ENCODE measurements around the gene FLNC.
A peak's percentile ranks its signal among the peaks of the same experiment; 100 is the strongest.

FLNC gene

DNA sequence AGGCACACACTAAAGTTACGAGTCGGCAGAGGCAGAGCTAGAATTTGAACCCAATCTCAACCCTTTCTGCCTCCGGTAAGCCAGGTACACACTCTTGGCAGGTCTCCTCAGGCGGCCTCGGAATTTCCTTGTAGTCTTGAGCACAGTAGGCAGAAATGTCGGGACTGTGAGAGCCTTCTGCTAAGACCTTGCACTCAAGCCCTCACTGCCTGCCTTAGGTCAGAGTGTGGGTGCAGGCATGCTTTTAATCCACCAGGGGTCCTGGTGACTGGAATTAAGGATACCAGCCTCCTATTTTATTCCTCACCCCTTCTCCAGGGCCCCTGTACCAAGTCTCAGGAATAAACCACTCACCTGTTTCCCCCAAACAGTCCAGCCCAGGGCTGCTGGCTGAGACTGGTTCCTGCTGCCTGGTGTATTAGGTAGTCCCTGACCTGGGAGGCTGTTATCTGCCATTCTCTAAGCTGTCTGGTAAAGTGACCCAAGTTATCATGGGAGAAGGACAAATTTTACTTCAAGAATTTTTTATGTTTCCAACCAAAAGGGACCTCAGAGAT, 33.3 kb downstream of the FLNC start:
- peak; percentile 38 for DNase-seq

DNA sequence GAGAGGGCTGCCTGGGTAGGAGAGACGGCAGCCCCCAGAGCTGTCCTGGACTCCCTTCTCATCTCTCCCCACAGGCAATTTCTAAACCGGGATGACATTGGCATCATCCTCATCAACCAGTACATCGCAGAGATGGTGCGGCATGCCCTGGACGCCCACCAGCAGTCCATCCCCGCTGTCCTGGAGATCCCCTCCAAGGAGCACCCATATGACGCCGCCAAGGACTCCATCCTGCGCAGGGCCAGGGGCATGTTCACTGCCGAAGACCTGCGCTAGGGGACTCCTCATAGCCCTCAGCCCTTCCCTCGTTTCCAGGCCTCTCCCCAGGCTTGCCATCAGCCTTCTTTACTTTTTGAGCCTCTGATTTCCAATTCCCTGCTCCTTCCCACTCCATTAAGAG, 35.1 kb downstream of the FLNC start:
- no peak for DNase-seq

DNA sequence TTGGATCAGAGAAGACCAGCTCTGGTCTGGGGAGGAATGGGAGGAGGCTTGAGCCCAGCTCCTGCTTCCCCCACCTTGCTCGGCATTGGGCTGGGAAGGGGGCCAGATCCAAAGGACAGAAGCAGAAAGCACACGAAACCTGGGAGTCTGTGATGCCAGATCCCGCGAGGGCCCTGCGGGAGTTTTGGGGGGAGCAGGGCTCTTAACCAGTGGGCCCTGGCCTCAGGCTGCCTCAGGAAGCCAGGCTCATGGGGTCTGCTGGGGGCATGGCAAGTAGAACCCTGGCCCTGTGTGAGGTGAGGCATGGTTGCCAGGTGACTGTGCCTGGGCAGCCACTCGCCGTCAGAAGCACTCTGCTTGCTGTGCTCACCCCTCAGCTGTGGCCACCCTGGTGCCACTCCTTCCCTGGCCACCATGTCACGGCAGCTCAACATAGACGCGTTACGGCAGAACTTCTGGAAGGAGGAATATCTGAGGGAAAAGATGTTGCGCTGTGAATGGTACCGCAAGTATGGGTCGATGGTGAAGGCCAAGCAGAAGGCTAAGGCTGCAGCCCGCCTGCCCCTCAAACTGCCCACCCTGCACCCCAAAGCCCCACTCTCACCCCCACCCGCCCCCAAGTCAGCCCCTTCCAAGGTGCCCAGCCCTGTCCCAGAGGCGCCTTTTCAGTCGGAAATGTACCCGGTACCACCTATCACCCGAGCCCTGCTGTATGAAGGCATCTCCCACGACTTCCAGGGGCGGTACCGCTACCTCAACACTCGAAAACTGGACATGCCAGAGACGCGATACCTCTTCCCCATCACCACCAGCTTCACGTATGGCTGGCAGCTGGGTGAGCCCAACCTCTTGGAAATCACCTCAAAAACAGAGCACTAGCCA, 36.0 kb downstream of the FLNC start:
- DNase-seq = no peak

DNA sequence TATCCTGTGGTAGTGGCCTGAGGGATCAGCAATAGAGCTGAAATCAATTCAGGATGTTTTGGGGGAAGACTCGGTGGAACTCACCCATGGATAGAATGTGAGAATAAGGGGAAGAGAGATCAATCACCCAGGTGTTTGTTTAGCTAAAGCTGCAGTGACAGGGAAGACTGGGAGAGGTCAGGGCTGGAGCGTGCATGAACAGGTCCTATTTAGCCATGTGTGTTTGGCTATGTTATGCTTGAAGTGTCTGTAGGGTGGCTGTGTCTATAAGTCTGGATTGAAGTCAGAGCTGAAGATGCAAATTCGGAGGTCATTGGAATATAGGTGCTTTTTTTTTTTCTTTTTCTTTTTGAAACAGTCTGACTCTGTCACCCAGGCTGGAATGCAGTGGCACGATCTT, 37.0 kb downstream of the FLNC start:
- no peak for DNase-seq

DNA sequence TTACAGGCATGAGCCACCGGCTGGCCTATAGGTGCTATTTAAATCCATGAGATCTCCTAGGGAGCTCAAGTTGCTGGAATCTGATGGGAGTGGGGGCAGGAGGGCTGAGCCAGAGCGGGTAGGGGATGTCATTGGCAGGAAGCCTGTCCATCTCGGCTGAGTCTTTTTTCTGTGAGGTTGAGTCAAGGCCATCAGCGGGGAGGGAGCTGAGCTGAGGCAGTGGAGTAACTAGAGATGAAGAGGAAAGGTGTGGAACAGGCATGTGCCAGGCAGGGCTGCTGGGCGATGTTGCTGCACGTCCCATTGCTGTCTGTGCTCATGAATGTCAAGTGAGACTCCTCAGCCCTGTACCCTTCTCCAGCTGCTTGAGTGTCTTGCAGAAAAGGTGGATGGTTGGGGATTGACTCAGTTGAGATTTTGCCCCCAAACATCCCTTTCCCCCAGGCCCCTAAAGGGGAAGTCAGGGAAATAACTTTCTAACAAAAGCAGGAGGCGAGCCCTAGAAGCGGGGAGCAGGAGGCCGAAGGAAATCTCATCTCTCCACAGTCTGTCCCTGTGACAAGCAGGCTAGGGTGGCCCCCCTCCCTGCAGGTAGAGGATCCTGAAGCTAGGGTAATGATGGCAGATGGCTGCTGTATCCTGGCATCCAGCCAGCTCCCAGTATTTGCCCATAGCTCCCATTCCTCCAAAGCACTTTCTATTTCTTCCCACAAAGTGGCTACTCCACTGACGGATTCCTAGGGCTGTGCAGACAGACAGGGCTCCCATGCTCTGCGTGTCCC, 37.8 kb downstream of the FLNC start:
- no peak for DNase-seq

DNA sequence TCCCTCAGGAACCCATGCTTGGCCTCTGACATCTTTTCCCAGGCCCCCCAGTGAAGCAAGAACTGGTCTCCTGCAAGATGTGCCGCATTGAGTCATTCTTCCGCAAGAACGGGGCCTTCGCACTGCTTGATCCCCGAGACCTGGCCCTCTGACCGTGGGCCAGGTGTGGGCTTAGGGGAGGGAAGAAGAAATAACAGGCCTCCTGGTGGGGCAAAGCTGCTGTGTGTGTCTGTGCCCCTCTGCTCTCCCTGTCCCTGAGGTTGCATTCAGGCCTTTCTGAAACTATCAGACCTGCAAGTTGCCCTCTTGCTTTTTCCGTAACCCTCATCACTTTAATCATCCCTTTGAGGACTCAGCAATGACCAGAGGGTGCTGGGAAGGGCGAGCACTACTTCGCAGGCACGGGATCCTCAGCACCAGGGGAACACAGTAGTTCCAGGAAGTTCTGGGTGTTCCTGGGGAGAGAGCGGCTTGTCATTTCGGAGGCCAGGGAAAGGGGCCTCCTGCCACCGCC, 38.5 kb downstream of the FLNC start:
- DNase-seq = no peak

DNA sequence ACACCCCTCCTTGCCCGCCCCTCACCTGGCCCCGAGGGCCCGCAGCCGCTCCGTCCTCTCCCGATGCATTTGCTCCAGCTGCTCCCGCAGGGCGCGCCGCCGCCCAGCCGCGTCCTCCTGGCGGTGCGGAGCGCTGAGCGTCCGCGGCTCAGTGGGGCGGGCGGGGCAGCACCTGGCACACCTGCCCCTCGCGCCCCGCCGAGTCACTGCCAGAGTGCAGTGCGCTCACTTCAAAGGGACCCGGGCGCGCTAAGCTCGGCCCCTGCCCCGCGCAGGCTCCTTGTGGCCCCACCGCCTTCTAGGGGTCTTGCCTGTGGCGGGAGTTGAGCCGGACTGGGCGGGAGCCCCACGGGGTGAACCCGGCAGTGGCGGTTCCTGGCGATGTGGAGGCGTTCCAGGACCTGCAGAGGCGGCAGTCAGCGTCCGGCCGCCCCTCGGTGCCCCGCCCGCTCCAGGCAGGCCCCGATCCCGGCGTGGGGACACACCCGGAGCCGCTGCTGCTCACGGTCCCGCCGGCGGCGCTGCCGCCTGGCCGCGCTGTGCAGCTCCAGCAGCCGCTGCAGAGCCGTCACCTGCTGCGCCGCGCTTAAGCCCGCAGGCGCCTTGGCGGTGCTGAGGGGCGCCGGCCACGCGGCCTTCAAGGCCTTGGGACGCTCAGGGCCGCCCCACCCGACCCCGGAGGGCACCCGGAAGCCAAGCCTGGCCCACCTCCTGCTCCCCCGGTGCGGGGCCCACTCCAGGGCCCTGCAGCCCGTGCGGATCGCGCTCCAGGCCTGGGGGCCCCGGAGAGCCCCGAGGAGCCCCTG, 39.1 kb downstream of the FLNC start:
- DNase-seq = peak; percentile 46

DNA sequence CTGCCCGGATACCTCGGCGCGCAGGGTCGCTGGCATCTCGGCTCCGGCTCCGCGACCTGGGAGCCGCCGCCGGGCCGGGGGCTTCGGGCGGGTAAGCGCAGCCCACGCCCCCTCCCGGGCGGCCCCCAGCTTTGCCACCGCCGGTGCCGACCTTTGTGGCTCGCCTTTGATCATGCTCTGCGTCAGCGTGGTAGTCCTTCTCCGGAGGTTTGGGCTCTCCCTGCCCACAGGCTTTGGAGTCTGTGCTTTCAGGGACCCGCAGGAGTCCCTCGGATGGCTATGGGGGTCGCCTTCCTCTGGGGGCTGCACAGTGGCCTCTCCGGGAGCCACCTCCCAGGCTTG, 39.7 kb downstream of the FLNC start:
- DNase-seq = peak; percentile 15

DNA sequence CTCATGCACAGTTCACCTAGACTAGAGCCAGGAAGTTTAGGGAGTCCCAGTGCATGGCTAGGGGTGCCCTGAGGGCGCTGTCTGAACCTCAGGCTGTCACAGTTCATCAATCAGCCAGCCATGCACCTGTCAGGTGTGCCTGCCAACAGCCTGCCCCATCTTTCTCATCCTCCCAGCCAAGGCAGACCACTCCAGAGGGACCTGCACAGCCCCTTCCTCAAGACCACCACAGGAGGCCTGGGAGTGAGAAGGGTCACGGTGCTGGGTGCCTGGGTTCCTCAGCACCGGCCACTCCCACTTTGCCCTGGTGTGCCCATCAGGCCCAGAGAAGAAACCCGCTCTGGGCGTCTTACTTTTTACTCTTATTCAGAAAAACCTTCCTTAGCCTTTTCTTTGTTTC, 40.8 kb downstream of the FLNC start:
- no peak for DNase-seq

DNA sequence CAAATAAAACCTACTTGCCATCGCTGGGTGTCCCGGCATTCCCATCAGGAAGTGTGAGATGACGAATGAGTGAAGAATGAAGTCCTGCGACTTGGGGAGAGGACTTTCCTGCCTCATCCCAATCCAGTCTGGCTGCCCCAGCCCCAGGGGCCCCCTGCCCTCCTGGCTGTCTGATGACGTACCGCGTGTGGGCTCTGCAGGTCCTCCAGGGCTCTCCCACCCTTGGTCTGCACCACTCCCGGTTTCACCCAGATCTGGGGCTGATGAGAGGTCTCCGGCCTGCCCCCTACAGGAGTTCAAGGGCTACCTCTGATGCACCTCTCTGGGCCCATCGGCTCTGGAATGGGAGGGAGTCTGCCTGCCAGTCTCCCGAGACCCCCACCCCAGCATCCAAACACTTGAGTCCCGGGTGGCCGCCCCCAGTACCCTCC, 42.2 kb downstream of the FLNC start:
- DNase-seq = no peak

DNA sequence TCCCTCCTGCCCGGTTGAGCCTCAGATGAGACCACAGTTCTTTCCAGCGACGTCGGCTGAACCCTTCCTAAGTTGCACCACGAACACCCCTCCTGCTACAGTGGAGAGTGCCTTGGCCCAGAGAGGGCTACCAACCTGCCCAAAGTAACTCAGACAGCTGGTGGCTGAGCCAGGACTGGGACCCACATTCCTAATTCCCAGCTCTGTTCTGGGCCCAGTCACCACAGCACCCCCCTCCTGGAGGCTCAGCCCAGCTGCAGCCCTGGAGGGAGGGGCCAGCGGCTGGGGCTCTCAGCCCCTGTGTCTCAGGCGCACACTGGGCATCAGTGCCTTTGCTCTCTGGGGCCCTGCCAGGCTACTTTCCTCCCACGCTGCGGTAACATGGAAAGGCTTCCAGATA, 43.0 kb downstream of the FLNC start:
- no peak for DNase-seq

DNA sequence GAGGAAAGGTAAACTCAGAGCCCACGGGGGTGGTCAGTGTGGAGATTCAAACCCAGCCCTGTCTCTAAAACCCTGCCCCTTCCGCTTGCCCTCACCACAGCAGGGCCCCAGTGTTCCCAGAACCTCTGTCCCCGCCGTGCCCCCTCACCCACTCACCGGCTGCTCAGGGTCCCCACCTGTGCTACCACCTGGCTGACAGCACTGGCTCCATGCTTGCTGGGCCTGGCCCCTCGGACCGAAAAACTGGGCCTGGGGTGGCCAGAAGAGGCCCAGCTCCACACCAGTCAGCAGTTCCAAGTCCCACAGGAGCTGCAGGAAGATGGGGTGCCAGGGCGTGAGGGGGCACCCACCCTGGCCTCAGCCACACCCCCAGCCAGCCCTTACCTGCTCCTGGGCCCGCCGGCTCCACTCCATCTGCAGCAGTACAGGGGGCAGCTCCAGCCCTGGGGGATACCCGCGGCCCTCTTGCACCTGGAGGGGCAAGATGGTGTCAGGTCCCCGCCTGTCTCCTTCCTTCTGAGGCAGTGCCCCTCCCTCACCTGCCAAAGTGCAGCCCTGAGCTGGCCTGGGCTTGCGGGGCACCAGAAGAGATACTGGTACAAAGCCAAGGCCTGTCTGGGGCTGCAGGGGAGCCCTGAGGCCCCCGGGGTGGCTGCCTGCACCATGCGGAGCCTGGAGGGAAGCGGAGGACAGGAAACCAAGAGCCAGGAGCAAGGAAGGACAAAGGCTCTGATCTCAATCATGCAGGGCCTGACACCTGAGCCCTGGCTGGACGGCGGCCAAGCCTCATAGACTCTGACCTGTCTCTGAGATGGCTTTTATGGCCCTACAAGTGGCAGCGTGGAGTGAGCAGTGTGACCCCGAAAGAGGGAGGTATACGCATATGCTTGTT, 44.2 kb downstream of the FLNC start:
- no peak for DNase-seq

DNA sequence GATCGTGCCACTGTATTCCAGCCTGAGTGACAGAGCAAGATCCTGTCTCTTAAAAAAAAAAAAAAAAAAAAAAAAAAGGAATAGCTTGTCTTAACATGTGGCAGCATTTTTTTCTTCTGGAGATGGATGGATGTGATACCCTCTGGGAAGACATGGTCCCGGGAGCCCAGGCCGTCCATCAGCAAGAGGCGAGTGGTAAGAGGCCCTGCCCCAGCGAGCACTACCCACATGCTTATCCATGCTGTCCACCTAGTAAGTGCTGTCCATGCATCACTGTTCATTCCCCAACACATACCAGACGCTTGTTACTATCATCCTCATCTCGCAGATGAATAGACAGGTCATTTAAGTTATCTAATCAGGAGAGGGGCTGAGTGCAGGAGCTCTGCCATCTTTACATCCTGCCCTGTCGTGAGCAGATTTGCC, 45.3 kb downstream of the FLNC start:
- no peak for DNase-seq

DNA sequence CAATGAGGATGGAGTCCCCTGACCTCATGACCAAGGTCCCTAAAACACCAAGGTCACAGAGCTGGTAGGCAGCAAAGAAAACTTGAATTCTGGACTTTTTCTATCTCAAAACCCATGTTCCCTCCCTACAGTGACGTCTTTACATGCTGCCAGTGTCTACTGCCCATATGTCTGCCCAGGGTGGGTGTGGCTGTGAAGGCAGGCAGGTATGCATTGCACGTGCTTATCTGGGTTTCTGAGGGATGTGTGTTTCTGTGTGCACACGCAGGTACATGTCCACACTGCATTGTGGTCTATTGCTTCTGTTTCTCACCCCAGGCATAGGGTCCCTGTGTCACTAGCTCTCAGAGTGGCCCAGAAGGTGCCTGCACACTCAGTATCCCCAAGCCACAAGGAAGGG, 45.9 kb downstream of the FLNC start:
- DNase-seq = no peak

DNA sequence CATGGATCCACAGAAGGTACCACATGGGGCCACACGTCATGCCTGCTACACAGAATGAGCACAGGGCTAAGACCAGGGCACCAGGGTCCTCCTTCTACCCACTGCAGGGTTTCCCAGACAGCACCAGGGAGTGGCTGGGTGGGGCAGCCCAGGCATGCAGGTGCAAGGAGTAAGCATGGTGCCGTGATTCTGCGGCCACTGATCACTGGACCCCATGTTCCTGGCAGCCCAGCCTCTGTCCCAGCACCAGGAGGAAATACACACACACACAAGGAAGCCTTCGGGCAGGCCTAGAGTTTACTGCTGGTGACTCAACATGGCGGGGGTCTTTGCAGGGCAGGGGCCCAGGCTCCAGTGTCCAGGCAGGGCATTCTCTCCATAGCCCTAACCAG, 46.4 kb downstream of the FLNC start:
- DNase-seq = no peak

DNA sequence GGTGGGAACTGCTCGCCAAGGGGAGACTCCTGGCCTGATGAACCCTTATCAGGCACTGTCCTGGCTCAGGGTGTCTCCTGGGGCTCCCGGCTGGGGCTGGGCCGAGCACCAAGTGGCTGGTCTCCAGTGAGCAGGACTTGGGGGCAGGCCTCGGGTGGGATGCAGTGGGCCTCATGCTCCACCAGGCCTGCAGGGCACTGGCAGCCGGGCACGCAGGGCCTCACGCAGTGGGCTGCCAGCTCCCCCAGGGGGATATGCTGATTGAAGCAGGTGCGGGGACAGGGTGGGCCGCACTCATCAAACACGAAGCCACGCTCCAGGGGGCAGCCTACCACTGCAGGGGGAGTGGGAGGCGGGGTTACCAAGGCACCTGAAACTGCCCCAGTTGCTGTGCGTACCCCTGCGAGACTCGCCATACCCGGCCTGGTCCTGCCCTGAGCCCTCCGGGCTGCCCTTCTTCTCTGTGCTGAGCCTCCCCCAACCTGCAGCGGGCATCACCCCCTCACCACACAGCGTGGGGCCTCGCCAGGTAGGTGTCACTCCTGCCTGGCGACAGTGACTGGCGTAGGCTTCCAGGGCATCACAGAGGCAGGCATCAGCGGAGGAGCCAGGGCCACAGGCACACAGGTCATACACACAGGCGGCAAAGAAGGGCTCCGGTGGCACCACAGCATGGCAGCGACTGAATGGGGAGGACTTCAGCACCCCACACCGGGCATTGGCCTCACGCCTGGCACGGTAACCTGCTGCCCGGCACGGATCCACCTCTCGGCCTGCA, 47.0 kb downstream of the FLNC start:
- no peak for DNase-seq

DNA sequence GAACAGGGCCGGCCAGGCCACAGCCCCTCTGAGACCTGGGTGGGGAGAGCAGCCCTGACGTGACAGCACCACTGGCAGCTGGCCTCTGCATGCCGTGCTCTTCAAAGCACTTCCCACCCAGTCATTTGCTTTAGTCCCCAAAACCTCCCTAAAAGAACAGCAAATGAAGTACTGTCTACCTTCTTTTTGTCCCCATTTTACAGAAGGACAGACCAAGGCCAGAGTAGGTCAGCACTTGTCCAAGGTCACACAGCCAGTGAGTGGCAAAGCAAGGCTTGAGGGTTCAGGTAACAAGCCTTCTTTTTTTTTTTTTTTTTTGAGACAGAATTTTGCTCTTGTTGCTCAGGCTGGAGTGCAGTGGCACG, 47.5 kb downstream of the FLNC start:
- DNase-seq = no peak

DNA sequence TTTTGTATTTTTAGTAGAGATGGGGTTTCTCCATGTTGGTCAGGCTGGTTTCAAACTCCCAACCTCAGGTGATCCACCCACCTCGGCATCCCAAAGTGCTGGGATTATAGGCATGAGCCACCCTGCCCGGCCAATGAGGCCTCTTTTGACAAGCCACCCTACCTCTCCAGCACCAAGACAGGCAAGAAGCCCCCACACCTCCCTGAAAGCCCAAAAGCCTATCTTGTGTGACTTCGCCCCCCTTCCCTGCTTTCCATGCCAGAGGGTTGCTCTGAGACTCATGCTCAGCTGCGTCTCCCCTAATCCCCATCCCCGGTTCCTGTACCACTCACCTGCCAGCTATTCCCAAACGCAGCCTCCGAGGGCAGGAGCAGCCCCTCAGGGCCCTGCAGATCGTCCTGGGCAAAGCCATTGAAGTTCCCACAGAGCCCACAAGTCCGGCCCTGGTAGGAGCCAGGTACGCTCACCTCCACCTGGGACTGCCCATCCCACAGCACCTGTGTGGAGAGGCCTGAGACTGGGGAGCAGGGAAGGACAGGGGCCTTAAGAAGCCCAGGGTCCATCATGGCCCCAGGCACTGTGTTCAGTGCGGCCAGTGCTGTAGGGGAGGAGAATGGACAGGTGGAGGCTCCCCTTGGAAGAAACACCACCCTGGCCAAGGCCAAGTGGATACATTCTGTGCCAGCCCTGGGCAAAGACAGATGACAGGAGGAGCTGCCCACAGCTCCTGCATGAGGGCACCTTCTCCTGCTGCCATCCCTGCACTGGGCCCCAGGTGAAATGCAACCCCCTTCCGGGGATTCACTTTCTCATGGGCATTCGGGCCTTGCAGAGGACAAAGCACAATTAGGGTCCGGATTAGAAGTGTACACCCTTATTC, 48.3 kb downstream of the FLNC start:
- no peak for DNase-seq

DNA sequence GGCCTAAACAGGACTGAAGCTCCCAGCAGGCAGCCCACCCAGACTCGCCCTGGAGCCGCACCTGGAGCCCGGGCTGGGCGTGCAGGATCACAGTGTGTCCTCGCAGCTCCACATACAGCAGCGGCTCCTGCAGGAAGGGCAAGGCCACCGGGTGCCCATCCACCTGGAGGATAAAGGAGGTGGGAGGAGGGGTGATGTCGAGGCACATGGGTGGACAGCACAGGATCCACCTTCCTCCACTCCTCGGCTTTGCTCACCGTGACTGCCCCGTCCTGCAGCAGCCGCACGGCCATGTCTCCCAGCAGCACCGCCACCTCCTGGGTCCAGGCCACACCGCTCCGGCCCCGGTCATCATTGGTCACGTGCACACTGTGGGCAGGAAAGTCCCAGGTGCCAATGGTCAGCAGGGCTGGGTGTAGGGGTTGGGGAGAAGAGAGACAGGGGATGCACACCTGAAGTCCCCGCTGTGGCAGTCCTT, 49.3 kb downstream of the FLNC start:
- no peak for DNase-seq
